Activated gamma-delta T cell treated with Interleukin-2 at 50 U/mL for 16 hours (primary cell): ENCODE measurements around the gene CD24.
"Not testable (repeated sequence)": the region's sequence is repeated elsewhere in the genome, so short reads cannot be mapped to it uniquely, and the experiment has no call there.

ENCODE experiments used
- DNase-seq: peaks from one replicate; pipeline ENCODE4 v3.0.0-alpha.2; 2020

CD24 gene, protein sequence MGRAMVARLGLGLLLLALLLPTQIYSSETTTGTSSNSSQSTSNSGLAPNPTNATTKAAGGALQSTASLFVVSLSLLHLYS

DNA sequence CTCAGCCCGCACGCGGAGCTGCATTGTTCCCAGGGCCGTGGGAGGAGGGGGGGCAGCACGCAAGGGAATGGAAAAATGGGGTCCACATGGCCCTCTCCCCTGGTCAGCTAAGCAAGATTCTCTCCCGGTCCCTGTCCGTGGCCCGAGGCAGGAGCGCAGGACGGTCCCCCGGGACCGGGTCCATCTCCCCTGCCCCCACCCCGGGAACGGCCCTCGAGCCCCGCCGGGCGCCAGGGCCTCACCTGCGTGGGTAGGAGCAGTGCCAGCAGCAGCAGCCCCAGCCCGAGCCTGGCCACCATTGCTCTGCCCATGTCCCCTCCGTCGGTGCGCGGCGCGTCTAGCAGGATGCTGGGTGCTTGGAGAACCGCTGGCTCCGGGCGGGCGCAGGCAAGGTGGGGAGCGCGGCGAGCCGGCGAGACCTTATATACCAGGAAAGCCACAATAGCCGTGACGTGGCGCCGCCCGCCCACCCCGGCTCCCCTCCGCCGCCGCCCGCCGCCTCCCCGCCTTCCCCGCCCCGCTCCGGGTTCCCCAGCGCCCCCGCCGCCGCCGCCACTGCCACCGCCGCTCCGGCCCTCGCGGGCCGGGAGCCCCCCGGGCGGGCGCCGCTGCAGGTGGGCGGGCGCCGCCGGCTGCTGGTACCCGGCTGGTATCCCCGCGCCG lies at the start of gene CD24:
Gene CD24, minus strand, starts transcription at position 394 of the 663 bp plus-strand sequence. Its CDS starts 83 bp downstream, at position 311.
- DNase-seq: no peak

- DNase-seq: no peak
These were observed 47.1 kb upstream of the CD24 start for GRCh38 chr6:107021446-107022185.

DNA sequence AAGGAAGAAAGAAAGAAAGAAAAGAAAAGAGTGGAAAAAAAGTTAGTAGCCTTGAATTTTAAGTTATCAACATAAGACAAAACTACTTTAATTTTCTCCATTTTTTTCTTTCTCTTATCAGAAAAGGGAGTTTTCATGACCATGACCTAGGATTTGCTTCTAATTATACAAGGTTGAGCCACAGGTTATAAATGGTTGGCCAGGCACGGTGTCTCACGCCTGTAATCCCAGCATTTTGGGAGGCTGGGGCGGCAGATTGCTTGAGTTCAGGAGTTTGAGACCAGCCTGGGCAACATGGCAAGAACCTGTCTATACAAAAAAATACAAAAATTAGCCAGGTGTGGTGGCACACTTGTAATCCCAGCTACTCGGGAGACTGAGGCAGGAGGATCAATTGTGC lies 45.7 kb upstream of the CD24 start:
- no peak for DNase-seq

DNA sequence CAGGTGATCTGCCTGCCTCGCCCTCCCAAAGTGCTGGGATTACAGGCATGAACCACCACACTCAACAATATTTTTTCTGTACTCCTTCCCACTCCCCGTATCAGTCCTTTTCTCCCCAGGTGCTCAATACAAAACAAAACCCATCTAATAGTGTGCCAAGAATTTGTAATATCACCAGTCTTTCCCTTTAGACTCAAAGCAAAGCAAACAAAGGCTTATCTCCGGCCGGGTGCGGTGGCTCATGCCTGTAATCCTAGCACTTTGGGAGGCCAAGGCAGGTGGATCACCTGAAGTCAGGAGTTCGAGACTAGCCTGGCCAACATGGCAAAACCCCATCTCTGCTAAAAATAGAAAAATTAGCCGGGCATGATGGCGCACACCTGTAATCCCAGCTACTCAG lies 45.1 kb upstream of the CD24 start:
- not testable (repeated sequence) for DNase-seq

DNA sequence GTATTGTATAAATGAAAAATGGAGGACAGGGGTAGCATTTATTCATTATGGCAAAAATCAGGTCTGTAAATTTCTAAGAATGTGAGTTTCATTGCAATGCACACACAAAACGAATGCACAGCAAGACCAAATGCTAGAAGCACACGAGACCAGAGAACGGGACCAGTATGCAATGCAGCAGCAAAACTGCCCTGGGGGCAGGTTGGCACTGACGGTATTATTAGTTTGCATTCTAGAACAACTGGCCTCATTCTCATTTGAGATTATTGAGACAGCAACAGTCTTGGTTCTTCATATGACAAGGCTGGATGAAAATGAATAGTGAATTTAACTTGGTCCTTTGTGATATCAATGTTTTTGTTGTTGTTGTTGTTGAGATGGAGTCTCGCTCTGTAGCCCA lies 44.5 kb upstream of the CD24 start:
- no peak for DNase-seq

DNA sequence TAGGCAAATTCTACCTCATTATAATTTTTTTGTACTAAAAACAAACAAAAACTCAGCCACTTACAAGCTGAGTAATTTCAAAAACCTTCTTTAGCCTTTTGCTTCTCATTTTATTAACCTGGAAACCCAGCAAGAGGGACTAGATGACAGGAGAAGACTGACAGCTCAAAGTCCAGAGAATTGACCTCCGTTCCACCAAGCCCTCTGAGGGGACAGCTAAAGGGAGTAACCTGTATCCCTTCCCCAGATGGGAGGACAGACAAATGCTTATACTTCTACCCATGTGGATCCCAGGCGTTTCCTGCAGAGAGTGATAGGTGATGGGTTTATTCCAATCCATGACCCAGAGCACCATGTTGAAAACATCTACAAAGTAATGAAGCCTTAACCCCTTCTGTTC lies 35.0 kb upstream of the CD24 start:
- DNase-seq: no peak

GRCh38 chr6:106997392-106998158 lies 23.0 kb upstream of the CD24 start:
- peak; percentile 20 for DNase-seq

- DNase-seq: no peak
These were observed 21.1 kb upstream of the CD24 start for GRCh38 chr6:106995640-106996039.

DNA sequence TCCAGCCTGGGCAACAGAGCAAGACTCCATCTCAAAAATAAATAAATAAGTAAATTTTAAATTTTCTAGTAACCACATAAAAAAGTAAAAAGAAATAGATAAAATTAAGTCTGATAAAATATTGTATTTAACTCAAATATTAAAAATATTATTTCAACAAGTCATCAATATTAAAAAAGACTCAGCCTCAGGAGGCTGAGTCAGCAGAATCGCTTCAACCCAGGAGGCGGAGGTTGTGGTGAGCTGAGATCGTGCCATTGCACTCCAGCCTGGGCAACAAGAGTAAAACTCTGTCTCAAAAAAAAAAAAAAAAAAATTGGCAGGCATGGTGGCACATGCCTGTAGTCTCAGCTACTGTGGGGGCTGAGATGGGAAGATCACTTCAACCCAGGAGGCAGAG lies 15.2 kb upstream of the CD24 start:
- DNase-seq: not testable (repeated sequence)

GRCh38 chr6:106988664-106989063 lies 14.1 kb upstream of the CD24 start:
- no peak for DNase-seq

DNA sequence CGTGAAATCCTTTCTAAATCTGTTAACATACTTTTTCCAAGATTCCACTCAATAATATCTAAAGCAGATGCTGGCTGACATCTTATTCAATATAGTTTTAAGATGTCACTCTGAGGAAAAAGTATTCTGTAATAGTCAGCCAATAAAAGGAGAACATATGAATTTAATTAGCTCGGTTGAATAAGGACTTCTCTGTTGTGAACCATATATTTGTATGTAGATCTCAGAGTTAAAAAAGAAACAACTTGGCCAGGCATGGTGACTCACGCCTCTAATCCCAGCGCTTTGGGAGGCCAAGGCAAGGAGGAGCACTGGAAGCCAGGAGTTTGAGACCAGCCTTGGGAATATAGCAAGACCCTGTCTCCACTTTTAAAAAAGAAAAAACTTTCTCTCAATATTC lies 7.4 kb upstream of the CD24 start:
- DNase-seq: no peak

DNA sequence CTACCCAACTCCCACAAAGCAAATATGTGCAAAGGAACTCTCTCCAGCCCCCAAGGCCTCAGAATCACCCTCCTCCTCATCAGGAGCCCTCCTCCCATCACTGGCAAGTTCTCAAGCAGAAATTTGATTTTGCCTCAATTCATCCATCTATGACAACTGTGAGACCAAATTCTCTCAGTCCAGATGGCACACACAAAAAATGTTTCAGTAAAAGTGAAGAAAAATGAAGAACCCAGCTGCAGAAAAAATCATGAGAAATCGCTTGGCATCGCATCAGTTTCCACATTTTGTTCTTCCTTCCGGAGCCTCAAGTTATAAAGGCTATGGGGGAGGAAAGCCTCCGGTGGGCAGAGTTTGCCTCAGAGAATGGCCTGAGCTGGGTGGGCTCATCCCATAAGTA lies 6.4 kb upstream of the CD24 start:
- DNase-seq: no peak

DNA sequence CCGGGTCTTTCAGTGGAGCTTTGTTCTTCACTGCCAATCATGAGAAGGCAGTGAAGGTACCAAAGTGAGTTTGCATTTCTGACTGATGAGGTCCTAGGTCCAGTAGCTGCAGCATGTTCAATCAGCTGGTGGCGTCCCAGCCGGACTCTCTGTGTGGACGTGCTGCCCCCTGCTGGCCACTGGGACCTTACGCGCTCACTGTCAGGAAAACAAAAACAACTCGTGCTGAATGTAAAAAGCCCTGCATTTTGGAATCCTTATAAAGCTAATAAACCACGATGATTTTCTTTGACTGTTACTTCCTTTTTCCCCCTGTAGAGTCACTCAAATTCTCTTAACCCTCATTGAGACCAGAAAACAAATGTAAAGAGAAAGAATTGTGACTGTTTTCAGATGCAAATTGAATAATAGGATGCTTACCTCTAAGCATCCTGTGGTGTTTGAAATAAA lies 4.9 kb upstream of the CD24 start:
- DNase-seq: peak; percentile 73

- DNase-seq: no peak
These were observed 2.7 kb upstream of the CD24 start for GRCh38 chr6:106977246-106977645.

DNA sequence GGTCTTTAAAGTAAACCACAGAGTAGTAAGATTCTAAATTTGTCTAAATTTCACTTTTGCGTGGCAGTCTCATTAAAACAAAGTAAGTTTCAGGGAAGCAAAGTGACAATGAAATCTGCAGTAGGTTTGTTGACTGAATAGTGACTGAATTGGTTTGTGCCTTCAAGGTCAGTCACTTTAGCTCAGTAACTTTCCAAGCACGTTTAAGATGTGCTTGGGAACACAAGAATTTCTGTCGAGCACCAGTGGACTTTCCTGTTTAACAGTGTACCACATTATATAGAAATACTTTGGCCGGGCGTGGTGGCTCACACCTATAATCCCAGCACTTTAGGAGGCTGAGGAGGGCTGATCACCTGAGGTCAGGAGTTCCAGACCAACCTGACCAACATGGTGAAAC lies 1.7 kb upstream of the CD24 start:
- no peak for DNase-seq

GRCh38 chr6:106975738-106976064 lies 1.2 kb upstream of the CD24 start:
- DNase-seq: no peak

DNA sequence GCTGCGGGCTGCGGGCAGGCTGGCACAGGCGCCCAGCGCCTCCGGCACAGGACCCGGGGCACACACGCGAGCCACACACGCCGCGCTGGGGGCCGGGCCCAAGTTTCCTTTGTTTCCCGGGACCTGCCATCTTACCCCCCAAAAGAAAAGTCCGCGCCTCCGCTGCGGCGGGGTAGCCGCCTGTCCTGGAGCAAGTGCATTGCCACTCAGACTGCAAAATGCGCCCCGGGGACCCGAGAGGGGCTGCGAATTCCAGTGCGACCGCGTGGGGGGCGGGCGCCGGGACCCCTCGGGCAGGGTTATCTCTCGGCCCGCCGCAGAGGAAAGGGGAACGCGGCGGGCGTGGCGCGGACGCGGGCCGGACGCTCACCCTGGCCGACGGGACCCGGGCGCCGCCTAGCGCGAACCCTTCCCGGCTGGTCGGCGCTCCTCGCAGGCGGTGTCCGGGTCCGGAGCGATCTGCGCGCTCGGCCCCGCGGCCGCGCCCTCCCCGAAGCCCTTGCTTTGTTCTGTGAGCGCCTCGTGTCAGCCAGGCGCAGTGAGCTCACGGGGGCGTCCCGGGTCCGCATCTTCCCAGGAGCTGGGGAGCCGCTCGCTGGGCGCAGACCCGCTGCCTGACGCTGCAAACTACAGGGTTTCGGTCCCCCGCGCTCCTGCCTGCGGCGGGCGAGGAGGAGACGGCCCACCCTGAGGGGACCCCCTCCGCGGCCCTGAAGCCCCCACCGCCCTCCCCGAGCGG lies 639 bp upstream of the CD24 start:
- no peak for DNase-seq

GRCh38 chr6:106973836-106974335 lies 643 bp downstream of the CD24 start:
- DNase-seq: no peak

- no peak for DNase-seq
These were observed 1.3 kb downstream of the CD24 start for GRCh38 chr6:106973018-106973835.

GRCh38 chr6:106972500-106972899 lies 2.0 kb downstream of the CD24 start:
- no peak for DNase-seq

- DNase-seq: not testable (repeated sequence)
These were observed 3.8 kb downstream of the CD24 start for GRCh38 chr6:106970769-106971168.
